Endothelial cell of umbilical vein (primary cell): Measurements from ENCODE around the gene CDS2. TPM values are rescaled to one million over a fixed set of nuclear protein-coding genes. Genes with fewer than 3 reads are reported as not detected.

Experiments
- BruUV-seq: library from RNA; stranded (reverse); fragments of 400-500 nt; replicated peaks from 2 replicates; lab custom pipeline; 2021; lab: Mats Ljungman, UMichigan
- CTCF ChIA-PET: fragments of 300-600, 350-600 bp; sonication (Branson Sonifier 250); formaldehyde crosslinking; loops from one replicate; lab custom pipeline; 2021; ENCODE audit warnings: antibody characterized with exemption, inconsistent platforms; lab: Charles Lee
- POLR2A ChIA-PET: fragments of 300-600, 350-600 bp; sonication (Branson Sonifier 250); formaldehyde crosslinking; loops from one replicate; lab custom pipeline; 2021; ENCODE audit warnings: antibody characterized with exemption, inconsistent platforms; lab: Charles Lee
- DNase-seq: peaks from one replicate; pipeline ENCODE4 v3.0.0-alpha.2; 2011; ENCODE audit warnings: low read depth, low spot score
- FAIRE-seq: peaks from 2 replicates; lab custom pipeline; 2011; peaks lifted over from hg19 to GRCh38; lab: Jason Lieb, UNC
- H2AFZ ChIP-seq: 2 replicates; pipeline ENCODE4 v1.6.0; 2012; ENCODE audit warnings: low read depth, low read length, control low read depth, inconsistent platforms
- H3K27ac ChIP-seq: 2 replicates; pipeline ENCODE4 v1.5.1; 2011; ENCODE audit warnings: low read depth, mild to moderate bottlenecking, control low read depth, low read length, moderate library complexity; ENCODE audit not compliant: insufficient read depth
- H3K27me3 ChIP-seq, 2 experiments: 2 replicates each; pipeline versions ENCODE4 v1.6.0 to v1.6.1; 2011; ENCODE audit warnings: low read length in 2 of 2, mixed read lengths in 1 of 2; ENCODE audit not compliant: control insufficient read depth in 2 of 2, insufficient read depth in 2 of 2
- H3K36me3 ChIP-seq, 2 experiments: 2 replicates in 1 of 2; 3 replicates in 1 of 2; pipeline ENCODE4 v1.5.1; 2011; ENCODE audit warnings: low read length in 2 of 2, mild to moderate bottlenecking in 1 of 2, moderate library complexity in 1 of 2; ENCODE audit not compliant: control insufficient read depth in 2 of 2, insufficient read depth in 2 of 2; ENCODE audit errors: extremely low read depth in 1 of 2
- H3K4me1 ChIP-seq: 3 replicates; pipeline ENCODE4 v1.5.1; 2011; ENCODE audit warnings: mild to moderate bottlenecking, low read length; ENCODE audit not compliant: control insufficient read depth, insufficient read depth; ENCODE audit errors: extremely low read depth
- H3K4me2 ChIP-seq: 2 replicates; pipeline ENCODE4 v1.6.1; 2011; ENCODE audit warnings: low read length, control low read depth, mixed read lengths; ENCODE audit not compliant: insufficient read depth
- H3K4me3 ChIP-seq, 3 experiments: fragments of 200-600 bp in 1 of 3; sonication (generic), shearing (Covaris generic) in 1 of 3; replicated peaks in 1 of 3; 2 replicates each; pipeline ENCODE4 v1.5.1; 2011 to 2016; ENCODE audit warnings: control low read depth in 3 of 3, low read length in 3 of 3, mild to moderate bottlenecking in 2 of 3, inconsistent platforms in 1 of 3, low read depth in 1 of 3, moderate library complexity in 1 of 3; ENCODE audit not compliant: insufficient read depth in 1 of 3
- H3K79me2 ChIP-seq: 2 replicates; pipeline ENCODE4 v1.6.0; 2012; ENCODE audit warnings: low read length, inconsistent platforms; ENCODE audit not compliant: control insufficient read depth, insufficient read depth
- H3K9ac ChIP-seq: replicated peaks from 2 replicates; pipeline ENCODE3; 2011; ENCODE audit warnings: low read length, control low read depth; ENCODE audit not compliant: insufficient read depth; ENCODE audit errors: extremely low read depth
- H3K9me1 ChIP-seq: replicated peaks from 3 replicates; pipeline ENCODE4 v1.6.0; 2011; ENCODE audit warnings: mild to moderate bottlenecking, low read length; ENCODE audit not compliant: control insufficient read depth, insufficient read depth; ENCODE audit errors: extremely low read depth
- H3K9me3 ChIP-seq: replicated peaks from 2 replicates; pipeline ENCODE4 v1.5.1; 2012; ENCODE audit warnings: low read length, inconsistent platforms; ENCODE audit not compliant: control insufficient read depth, insufficient read depth
- H4K20me1 ChIP-seq: replicated peaks from 2 replicates; pipeline ENCODE3; 2011; ENCODE audit warnings: mild to moderate bottlenecking, low read length; ENCODE audit not compliant: control insufficient read depth, insufficient read depth; ENCODE audit errors: extremely low read depth
- CTCF ChIP-seq, 2 donors: IDR thresholded peaks; 1 replicate in 1 of 2; 2 replicates in 1 of 2; pipeline ENCODE4 v1.5.1; 2011; ENCODE audit warnings: low read length in 2 of 2, mild to moderate bottlenecking in 2 of 2, moderate library complexity in 2 of 2, control low read depth in 1 of 2, inconsistent platforms in 1 of 2, low read depth in 1 of 2; ENCODE audit not compliant: insufficient read depth in 1 of 2; ENCODE audit errors: extremely low read depth in 1 of 2
- EZH2 ChIP-seq: IDR thresholded peaks from 2 replicates; pipeline ENCODE4 v1.6.1; 2012; ENCODE audit warnings: borderline replicate concordance, low read depth, mild to moderate bottlenecking, moderate library complexity, low read length, inconsistent platforms; ENCODE audit not compliant: severe bottlenecking
- FOS ChIP-seq: IDR thresholded peaks from 2 replicates; pipeline ENCODE4 v1.6.1; 2011; ENCODE audit warnings: mild to moderate bottlenecking, low read length, moderate library complexity, borderline replicate concordance; ENCODE audit not compliant: insufficient read depth
- GATA2 ChIP-seq: IDR thresholded peaks from 2 replicates; pipeline ENCODE4 v1.7.0; 2011; ENCODE audit warnings: low read depth, mild to moderate bottlenecking, moderate library complexity, mixed read lengths, low read length; ENCODE audit not compliant: insufficient read length, insufficient read depth
- JUN ChIP-seq: IDR thresholded peaks from 2 replicates; pipeline ENCODE4 v1.6.1; 2011; ENCODE audit warnings: borderline replicate concordance, low read depth; ENCODE audit not compliant: insufficient read length, insufficient read depth
- MAX ChIP-seq: IDR thresholded peaks from 2 replicates; pipeline ENCODE4 v1.6.1; 2011; ENCODE audit not compliant: insufficient read depth, insufficient read length
- MYC ChIP-seq: IDR thresholded peaks from one replicate; pipeline ENCODE4 v1.6.1; 2011; ENCODE audit warnings: mild to moderate bottlenecking, low read depth, low read length
- POLR2A ChIP-seq: IDR thresholded peaks from 2 replicates; pipeline ENCODE4 v1.6.1; 2012; ENCODE audit warnings: low read depth, mild to moderate bottlenecking, control low read depth, low read length
- POLR2AphosphoS5 ChIP-seq: IDR thresholded peaks from 2 replicates; pipeline ENCODE4 v1.6.1; 2012; ENCODE audit warnings: low read depth, mild to moderate bottlenecking, control low read depth, low read length, moderate library complexity; ENCODE audit not compliant: insufficient read depth
- dilution Hi-C: fragments of 300-500 bp; cut with MboI; formaldehyde crosslinking; loops from one replicate; pipeline ENCODE4 v1.15.0; 2019; ENCODE audit warnings: low sequenced_read_pairs; ENCODE audit not compliant: extremely low pct_ligation_motif_present
- intact Hi-C: fragments of 100-400 bp; cut with micrococcal nuclease; formaldehyde crosslinking; loops from one replicate; pipeline ENCODE4 v1.10.0; 2022
- polyA plus RNA-seq, 4 experiments: library from polyadenylated mRNA; depleted of rRNA in 3 of 4; stranded (reverse) in 3 of 4; unstranded in 1 of 4; fragments of >200 nt; gene quantifications; 2 replicates each; pipeline versions ENCODE4 v1.2.1 to v1.2.3, GENCODE V29; 2011 to 2012; ENCODE audit warnings: missing spikeins in 1 of 4
- total RNA-seq: library from RNA; stranded (reverse); gene quantifications from 2 replicates; pipeline ENCODE4 v1.2.3, GENCODE V29; 2021

The CDS2 gene
- total and polyA plus RNA-seq, 2 donors (not counting 3 experiments of a cell fraction or from before 2014, with no cell fraction given): 47.0 to 49.0 TPM

DNA sequence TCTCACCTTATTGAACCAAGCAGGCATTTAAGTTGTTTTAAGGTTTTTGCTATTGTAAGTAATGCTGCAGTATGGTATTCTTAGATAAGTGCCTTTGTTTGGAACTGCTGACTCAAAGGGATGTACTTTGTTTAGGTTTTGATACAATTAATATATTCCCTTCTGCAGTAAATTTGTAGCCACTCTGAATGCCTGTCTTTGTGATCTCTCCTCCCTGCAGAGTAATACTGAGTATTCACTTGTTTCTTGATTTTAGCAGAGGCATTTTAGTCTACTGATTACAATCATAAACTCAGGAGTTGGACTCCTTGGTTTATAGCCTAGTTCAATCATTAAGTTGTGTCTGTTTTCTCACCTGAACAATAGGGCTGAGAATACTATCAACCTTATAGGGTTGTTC lies 13.4 kb downstream of the CDS2 start:
- no peaks in the 10 kb centered on the region for H3K9me1 ChIP-seq
- peaks cover 23% of the 10 kb centered on the region for H3K79me2 ChIP-seq
- no peak for FAIRE-seq
- TF ChIP-seq GATA2 (no peak), MAX (no peak), CTCF (IDR thresholded peaks at IDR 0.05; ENCODE audit: extremely low read depth in 1 of 2, insufficient read depth in 1 of 2, low read depth in 1 of 2, low read length in 2 of 2) (no peak), JUN (no peak), POLR2A (no peak), POLR2AphosphoS5 (no peak), FOS (no peak), MYC (no peak), EZH2 (no peak)
- no peak overlapping the region for H3K4me3 ChIP-seq
- H3K36me3 ChIP-seq: no peaks in the 10 kb centered on the region
- POLR2A ChIA-PET: interaction anchor here (0.6 to 1.3 kb wide), 2 partner anchors 14 to 52 kb away, joined by 3 read pairs; partner anchors contain the start of gene CDS2
- no peak overlapping the region for H3K9ac ChIP-seq
- dilution Hi-C loops (no loop called here), intact Hi-C loops (no loop called here)
- no peaks in the 10 kb centered on the region for H3K9me3 ChIP-seq
- no peak overlapping the region for H3K27ac ChIP-seq
- no peaks in the 10 kb centered on the region for H4K20me1 ChIP-seq
- no TSS peak for BruUV-seq
- H2AFZ ChIP-seq: no peak overlapping the region
- CTCF ChIA-PET: interaction anchor here (2.4 kb wide), 1 partner anchor 14 kb away, joined by 8 read pairs; the partner anchor contains the start of gene CDS2
- H3K4me1 ChIP-seq: no peaks in the 10 kb centered on the region
- DNase-seq: no peak
- H3K4me2 ChIP-seq: no peak overlapping the region
- no peaks in the 10 kb centered on the region for H3K27me3 ChIP-seq
